Ectodermal cell (in vitro differentiated cells): ENCODE measurements around the gene CAP2.

Source experiments
- H3K27ac ChIP-seq: 2 replicates; pipeline ENCODE4 v1.7.0; 2013; ENCODE audit warnings: mild to moderate bottlenecking, low read depth, low read length; ENCODE audit not compliant: insufficient read depth, poor library complexity, severe bottlenecking
- H3K27me3 ChIP-seq: 2 replicates; pipeline ENCODE4 v1.7.0; 2013; ENCODE audit warnings: mild to moderate bottlenecking, low read length; ENCODE audit not compliant: insufficient read depth, control insufficient read depth, poor library complexity, severe bottlenecking
- H3K36me3 ChIP-seq: one replicate; pipeline ENCODE4 v1.7.0; 2013; ENCODE audit warnings: low read length; ENCODE audit not compliant: control insufficient read depth, insufficient read depth
- H3K4me1 ChIP-seq: one replicate; pipeline ENCODE4 v1.7.0; 2013; ENCODE audit warnings: low read length; ENCODE audit not compliant: control insufficient read depth, insufficient read depth
- H3K4me3 ChIP-seq: 2 replicates; pipeline ENCODE4 v1.7.0; 2013; ENCODE audit warnings: low read depth, low read length, control low read depth; ENCODE audit not compliant: insufficient read depth
- H3K9me3 ChIP-seq: 2 replicates; pipeline ENCODE4 v1.7.0; 2013; ENCODE audit warnings: mild to moderate bottlenecking, low read length, moderate library complexity; ENCODE audit not compliant: control insufficient read depth
- WGBS, 2 experiments: methylation state at CpG; one replicate each; pipeline ENCODE4 v1.1.7; 2013; ENCODE audit warnings: missing lambda C conversion rate in 2 of 2; 5-methylcytosine and 5-hydroxymethylcytosine counted together

The CAP2 gene

GRCh38 chr6:17470938-17471327, 77.5 kb downstream of the CAP2 start:
- Histone ChIP-seq H3K4me1 (no peaks in the 10 kb centered on the region), H3K27ac (no peak overlapping the region), H3K9me3 (no peaks in the 10 kb centered on the region), H3K4me3 (no peak overlapping the region), H3K36me3 (peaks cover 6% of the 10 kb centered on the region), H3K27me3 (no peaks in the 10 kb centered on the region)
- WGBS, 2 experiments: 91 to 94% methylated on average over 1 to 3 of the region's 3 CpGs

GRCh38 chr6:17472653-17473183, 79.3 kb downstream of the CAP2 start:
- Histone ChIP-seq H3K9me3 (no peaks in the 10 kb centered on the region), H3K27me3 (no peaks in the 10 kb centered on the region), H3K27ac (no peak overlapping the region), H3K4me3 (no peak overlapping the region), H3K36me3 (no peaks in the 10 kb centered on the region), H3K4me1 (no peaks in the 10 kb centered on the region)
- 89 to 92% methylated on average over 2 of the region's 2 CpGs for WGBS, 2 experiments

- no peaks in the 10 kb centered on the region for H3K36me3 ChIP-seq
- no peaks in the 10 kb centered on the region for H3K4me1 ChIP-seq
- no peaks in the 10 kb centered on the region for H3K27me3 ChIP-seq
- no peaks in the 10 kb centered on the region for H3K9me3 ChIP-seq
- WGBS, 2 experiments: 88 to 93% methylated on average over 1 to 2 of the region's 2 CpGs
- no peak overlapping the region for H3K4me3 ChIP-seq
- no peak overlapping the region for H3K27ac ChIP-seq
Measured at GRCh38 chr6:17473554-17473953, 80.2 kb downstream of the CAP2 start.

GRCh38 chr6:17474289-17474688, 80.9 kb downstream of the CAP2 start:
- WGBS, 2 experiments: 89 to 95% methylated on average over 2 to 4 of the region's 4 CpGs
- H3K36me3 ChIP-seq: no peaks in the 10 kb centered on the region
- no peaks in the 10 kb centered on the region for H3K27me3 ChIP-seq
- H3K9me3 ChIP-seq: no peaks in the 10 kb centered on the region
- no peak overlapping the region for H3K4me3 ChIP-seq
- no peaks in the 10 kb centered on the region for H3K4me1 ChIP-seq
- H3K27ac ChIP-seq: no peak overlapping the region

GRCh38 chr6:17475606-17476244, 82.3 kb downstream of the CAP2 start:
- H3K27ac ChIP-seq: no peak overlapping the region
- no peaks in the 10 kb centered on the region for H3K9me3 ChIP-seq
- no peak overlapping the region for H3K4me3 ChIP-seq
- no peaks in the 10 kb centered on the region for H3K4me1 ChIP-seq
- 99% methylated on average over 2 to 4 of the region's 4 CpGs for WGBS, 2 experiments
- no peaks in the 10 kb centered on the region for H3K36me3 ChIP-seq
- H3K27me3 ChIP-seq: no peaks in the 10 kb centered on the region

GRCh38 chr6:17476511-17476910, 83.1 kb downstream of the CAP2 start:
- no peak overlapping the region for H3K27ac ChIP-seq
- H3K4me3 ChIP-seq: no peak overlapping the region
- H3K9me3 ChIP-seq: no peaks in the 10 kb centered on the region
- no peaks in the 10 kb centered on the region for H3K4me1 ChIP-seq
- no peaks in the 10 kb centered on the region for H3K27me3 ChIP-seq
- H3K36me3 ChIP-seq: no peaks in the 10 kb centered on the region
- 61 to 69% methylated on average over 4 of the region's 4 CpGs for WGBS, 2 experiments

- no peak overlapping the region for H3K27ac ChIP-seq
- WGBS, 2 experiments: 89 to 91% methylated on average over 1 to 2 of the region's 2 CpGs
- H3K36me3 ChIP-seq: no peaks in the 10 kb centered on the region
- H3K4me3 ChIP-seq: no peak overlapping the region
- H3K9me3 ChIP-seq: no peaks in the 10 kb centered on the region
- H3K27me3 ChIP-seq: no peaks in the 10 kb centered on the region
- no peaks in the 10 kb centered on the region for H3K4me1 ChIP-seq
Measured at GRCh38 chr6:17477356-17477755, 84.0 kb downstream of the CAP2 start.

GRCh38 chr6:17478223-17478907, 85.0 kb downstream of the CAP2 start:
- no peaks in the 10 kb centered on the region for H3K9me3 ChIP-seq
- 92 to 97% methylated on average over 6 of the region's 7 CpGs for WGBS, 2 experiments
- peaks cover under 1% of the 10 kb centered on the region for H3K4me1 ChIP-seq
- no peak overlapping the region for H3K4me3 ChIP-seq
- no peak overlapping the region for H3K27ac ChIP-seq
- H3K36me3 ChIP-seq: no peaks in the 10 kb centered on the region
- H3K27me3 ChIP-seq: no peaks in the 10 kb centered on the region

- H3K9me3 ChIP-seq: no peaks in the 10 kb centered on the region
- H3K27me3 ChIP-seq: no peaks in the 10 kb centered on the region
- H3K36me3 ChIP-seq: no peaks in the 10 kb centered on the region
- WGBS, 2 experiments: 93 to 94% methylated on average over 7 of the region's 7 CpGs
- peaks cover 6% of the 10 kb centered on the region for H3K4me1 ChIP-seq
- H3K4me3 ChIP-seq: no peak overlapping the region
- H3K27ac ChIP-seq: no peak overlapping the region
Measured at GRCh38 chr6:17478946-17479345, 85.6 kb downstream of the CAP2 start.

GRCh38 chr6:17480476-17480875, 87.1 kb downstream of the CAP2 start:
- H3K27ac ChIP-seq: no peak overlapping the region
- peaks cover 10% of the 10 kb centered on the region for H3K4me1 ChIP-seq
- no peaks in the 10 kb centered on the region for H3K36me3 ChIP-seq
- H3K9me3 ChIP-seq: no peaks in the 10 kb centered on the region
- WGBS, 2 experiments: 86 to 96% methylated on average over 3 to 4 of the region's 4 CpGs
- no peaks in the 10 kb centered on the region for H3K27me3 ChIP-seq
- H3K4me3 ChIP-seq: no peak overlapping the region
